ENCODE results near the gene TAS1R2.

The TAS1R2 gene

DNA sequence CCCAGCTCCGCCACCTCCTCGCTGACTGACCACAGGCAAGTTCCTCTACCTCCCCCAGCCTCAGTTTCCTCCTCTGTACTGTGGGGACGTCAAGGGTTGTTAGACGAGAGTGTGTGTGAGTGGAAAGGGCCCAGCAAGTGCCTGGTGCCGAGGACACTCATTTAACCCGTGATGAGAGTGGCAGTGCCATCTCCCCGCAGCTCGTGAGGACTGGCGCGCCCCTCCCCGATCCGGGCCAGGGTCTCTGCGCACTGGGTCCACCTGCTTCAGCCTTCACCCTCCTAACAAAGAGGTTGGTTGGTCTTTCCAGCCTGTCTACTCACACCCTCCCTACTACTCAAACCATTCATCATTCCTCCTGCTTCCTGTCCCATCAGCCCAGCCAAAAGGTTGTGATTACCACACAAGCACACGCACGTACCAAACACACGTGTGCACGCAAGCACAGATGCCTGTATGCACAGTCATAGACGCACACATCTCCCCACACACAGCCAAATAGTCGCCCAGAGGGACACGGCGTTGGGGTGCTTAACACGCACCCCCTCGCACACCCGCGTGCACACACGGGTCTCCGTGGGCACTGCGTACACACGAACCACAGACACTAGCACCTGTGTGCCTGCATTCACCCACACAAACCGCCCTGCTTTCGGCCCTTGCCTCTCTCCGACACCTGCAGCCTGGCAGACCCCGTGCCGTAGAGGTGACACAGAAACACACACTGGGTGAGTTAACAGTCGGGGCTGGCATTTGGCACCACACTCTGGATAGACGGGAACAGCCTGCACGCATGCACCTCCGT lies 39.3 kb downstream of the TAS1R2 start:
- DNase-seq (ENCODE audit: low read depth), result no peak

DNA sequence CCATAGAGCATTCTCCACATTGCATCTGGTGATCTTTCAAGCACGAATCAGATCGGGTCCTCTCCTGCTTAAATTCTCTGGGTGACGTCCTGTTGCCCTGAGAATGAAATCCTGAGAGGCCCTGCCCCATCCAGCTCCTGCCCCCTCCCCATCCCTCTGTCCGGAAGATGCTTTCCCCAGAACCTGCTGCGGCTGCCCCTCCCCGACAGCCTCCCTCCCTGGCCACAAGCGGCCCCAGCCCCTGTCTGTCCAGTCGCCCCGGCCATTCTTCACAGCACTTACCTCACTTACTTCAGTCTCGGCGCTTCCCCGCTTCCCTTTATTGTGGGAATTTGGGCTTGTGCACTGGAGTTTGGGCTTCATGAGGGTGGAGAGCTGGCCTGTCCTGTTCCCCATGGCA lies 40.3 kb downstream of the TAS1R2 start:
- DNase-seq (ENCODE audit: low read depth), result no peak

DNA sequence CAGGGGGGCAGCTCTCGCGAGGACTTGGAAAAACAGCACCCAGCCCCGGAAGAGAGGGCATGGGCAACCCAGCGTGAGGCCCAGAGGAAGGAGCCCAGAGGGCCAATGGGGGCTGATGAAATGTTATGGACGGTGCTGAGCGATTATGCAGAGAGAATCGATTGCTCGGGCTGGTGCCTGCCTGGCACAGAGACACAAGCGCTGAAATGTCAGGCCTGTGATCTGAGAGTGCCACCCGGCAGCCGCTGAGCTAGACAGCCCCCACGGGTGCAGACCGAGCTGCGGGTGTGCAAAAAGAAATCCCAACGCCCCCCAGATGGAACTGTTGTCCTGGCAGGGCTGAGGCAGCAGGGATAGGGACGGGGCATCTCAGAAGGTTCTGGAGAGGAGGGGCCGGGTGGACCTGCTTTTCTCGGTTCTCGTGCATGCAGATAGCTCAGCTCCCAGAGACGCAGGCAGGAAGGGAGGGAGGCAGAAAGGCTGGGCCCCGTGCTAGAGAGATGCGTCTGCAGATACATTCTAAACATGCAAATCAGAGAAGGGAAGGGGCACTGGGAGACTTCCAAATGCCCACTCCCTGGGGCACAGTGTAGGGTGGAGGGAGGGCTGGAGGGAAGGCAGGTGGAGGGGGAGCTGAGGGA lies 41.5 kb downstream of the TAS1R2 start:
- no peak for DNase-seq (ENCODE audit: low read depth)

DNA sequence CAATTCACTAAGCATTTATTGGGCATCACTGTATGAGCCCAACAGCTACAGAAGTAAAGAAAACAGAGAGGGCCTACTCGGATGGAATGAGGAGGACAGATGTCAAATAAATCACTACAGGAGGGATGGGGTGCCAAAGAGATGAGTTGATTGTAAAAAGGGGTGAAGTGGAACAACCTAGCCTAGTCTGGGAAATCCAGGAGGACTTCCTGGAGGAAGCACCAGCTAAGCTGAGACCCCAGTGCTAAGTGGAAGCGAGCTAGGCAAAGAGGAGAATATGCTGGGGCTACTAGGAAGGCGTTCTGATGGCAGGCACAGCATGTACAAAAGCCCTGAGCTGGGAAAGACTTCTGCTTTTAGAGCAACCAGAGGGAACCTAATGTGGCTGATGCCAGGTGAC lies 42.1 kb downstream of the TAS1R2 start:
- no peak for DNase-seq (ENCODE audit: low read depth)

DNA sequence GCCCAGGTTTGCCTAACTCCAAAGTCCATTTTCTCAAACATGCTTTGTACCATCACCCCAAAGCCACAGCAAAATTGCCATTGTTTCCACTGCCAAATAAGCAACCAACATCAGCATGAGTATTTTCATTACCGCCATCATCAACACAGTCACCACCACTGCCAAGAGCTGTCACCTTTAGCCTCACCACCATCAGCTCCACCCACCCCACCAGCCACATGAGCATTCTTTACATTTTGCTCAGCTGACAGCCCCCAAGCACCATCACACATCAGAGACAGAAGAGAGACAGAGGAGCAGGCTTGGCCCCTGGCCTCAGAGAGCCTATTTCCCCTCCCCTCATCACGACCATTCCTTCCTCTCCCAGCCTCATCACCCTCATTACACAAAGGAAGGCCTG lies 42.7 kb downstream of the TAS1R2 start:
- no peak for DNase-seq (ENCODE audit: low read depth)

DNA sequence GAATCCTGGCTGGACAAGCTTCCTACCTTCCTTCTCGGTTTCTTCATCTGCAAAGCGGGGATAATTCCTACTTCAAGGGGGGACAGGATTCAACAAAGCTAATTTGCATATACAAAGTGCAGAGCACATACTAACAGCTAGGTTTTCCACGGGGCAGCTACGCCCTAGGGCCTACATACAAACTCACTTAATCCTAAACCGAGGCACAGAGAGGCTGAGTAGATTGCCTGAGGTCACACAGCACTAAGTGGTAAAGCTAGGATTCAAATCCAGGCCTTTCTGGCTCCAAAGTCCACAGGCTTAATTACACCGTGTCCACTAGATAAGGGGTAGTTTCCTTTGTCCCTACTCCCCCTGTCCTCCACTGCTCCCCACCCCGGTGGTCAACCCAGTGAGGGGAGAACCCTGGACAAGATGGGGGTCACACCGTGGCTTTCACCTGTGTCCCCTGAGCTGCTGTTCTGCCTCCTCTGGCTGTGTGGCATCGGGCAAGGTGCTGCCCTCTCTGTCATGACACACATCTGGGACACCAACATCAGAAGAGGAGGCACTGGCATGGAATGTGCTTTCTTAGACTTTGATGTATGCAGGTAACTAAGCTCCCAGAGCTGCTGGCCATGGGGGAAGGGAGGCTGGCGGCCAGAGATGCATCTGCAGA lies 44.5 kb downstream of the TAS1R2 start:
- DNase-seq (ENCODE audit: low read depth), result no peak

DNA sequence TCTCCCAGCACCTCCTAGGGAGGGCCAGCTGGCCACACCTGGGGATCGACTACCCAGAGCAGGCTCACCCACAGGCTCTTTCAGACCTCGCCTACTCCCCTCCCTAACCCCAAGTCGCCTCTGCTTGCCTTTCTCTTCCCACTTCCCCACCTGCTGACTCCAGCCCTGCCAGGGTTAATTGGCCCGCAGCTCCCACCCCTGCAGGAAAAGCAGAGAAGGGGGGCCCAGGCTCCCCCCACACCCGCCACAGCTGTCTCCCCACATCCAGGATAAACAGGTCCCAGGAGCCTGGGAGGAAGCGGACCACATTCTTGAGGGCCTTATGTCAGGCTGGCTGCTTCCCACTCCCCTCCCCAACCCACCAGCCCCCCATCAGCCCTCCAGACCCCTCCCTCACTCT lies 45.0 kb downstream of the TAS1R2 start:
- no peak for DNase-seq (ENCODE audit: low read depth)

DNA sequence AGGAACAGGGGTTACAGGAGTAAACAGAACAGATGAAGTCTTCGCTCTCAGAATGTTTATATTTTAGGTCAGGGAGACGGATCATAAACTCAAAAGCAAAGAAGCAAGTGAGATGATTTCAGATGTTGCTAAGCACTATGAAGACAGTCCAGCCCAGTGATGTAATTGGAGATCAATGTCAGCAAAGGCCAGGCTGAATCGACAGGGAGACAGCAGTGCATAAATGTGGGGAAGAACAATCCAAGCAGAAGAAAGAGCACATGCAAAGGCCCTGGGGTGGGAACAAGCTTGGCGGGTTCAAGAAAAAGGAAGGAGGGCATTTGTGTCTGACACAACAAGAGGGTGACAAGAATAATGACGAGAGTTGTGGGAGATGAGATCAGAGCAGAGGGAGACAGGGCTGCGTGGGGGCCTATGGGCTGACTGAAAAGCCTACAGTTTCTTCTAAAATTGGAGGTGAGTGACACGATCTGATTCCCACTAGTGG lies 47.0 kb downstream of the TAS1R2 start:
- no peak for DNase-seq (ENCODE audit: low read depth)

DNA sequence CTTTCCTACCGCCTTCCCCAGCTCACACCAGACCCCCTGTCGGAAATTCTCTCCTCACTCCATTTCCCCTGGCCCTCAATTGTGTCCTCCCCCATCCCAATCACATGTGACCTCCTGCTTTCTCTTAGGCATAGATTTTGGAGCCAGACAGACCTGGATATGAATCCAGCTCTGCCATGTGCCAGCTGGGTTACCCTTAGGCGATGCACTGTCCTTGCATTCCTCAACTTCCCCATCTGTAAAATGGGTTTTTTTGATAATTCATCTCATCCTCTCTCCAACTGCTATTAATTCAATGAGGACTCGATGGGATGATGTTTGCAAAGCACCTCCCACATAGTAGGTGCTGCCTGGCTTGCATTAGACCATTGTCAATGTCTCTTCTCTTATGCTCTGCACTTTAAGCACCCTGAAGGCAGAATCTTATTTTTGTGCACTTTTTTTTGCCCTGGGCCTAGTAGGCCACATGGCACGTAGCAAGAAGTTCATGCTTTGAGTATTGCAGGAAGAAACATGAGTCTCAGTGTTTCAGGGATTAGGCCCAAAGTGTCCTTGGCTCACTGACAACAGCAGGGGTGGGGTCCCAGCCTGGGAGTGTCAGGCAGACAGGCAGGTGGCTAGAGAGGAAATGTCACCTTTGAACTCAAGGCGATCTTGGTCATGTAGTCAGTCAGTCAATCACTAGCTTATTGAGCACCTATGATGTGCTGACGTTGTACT lies 47.6 kb downstream of the TAS1R2 start:
- DNase-seq (ENCODE audit: low read depth), result no peak

DNA sequence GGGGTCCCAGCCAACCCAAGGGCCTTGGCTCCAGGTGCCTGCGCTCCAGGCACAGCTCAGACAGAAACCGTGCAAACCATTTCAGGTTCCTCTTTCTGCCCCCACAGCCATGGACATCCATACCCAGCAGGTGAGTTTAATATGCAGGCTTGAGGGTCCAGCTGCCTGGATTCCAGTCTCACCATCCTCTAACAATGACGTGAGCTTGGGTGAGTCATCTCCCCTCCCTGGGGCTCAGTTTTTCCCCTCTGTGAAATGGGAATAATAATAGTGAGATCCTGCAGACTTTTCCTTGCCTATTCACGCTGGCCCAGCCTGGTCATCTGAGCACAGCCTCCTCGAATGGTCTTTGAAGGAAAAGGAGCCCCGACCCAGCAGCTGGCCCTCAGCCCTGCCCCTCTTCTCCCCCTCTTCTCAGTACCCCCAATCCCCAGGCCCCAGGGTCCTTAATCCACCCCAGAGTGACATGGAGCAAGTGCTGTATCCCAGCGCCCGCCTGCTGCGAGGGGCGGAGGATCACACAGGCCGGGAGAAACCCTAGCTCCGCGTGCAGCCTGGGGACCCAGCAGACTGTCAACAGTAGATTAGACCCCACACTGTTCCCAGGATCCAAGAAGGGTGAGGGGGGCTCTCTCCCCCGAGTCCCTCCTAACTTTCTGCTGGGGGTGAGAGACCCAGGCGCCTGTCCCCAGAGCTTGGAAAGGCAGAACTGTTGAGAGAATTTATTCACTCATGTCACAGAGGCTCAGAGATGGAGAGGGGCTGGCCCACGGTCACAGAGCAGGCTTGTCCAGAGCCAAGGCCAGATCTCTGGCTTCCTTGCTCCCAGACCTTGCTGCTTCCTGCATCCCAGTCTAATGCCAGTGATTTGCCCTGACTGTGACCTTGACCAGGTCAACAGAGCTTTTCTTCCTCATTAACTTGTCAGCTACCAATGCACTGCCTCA lies 49.2 kb downstream of the TAS1R2 start:
- DNase-seq (ENCODE audit: low read depth), result no peak

DNA sequence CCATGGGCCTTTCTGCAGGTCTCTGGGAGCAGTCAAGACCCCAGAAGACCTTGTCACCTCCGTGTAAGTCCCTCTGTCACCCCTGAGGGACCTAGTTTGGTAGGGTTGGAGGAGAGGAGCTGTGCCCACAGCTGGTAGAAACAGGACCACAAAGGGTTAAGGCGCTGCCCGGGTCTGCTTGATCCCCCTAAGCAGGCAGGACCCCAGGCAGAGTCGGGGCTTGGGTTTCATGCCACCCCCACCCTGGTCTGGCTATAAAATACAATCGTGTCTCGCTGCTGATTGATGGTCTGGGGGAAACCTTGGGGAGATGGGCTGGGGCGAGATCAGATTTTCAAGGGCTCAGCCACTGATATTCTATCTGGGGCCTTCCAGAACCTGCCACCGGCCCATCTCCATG lies 50.9 kb downstream of the TAS1R2 start:
- no peak for DNase-seq (ENCODE audit: low read depth)

DNA sequence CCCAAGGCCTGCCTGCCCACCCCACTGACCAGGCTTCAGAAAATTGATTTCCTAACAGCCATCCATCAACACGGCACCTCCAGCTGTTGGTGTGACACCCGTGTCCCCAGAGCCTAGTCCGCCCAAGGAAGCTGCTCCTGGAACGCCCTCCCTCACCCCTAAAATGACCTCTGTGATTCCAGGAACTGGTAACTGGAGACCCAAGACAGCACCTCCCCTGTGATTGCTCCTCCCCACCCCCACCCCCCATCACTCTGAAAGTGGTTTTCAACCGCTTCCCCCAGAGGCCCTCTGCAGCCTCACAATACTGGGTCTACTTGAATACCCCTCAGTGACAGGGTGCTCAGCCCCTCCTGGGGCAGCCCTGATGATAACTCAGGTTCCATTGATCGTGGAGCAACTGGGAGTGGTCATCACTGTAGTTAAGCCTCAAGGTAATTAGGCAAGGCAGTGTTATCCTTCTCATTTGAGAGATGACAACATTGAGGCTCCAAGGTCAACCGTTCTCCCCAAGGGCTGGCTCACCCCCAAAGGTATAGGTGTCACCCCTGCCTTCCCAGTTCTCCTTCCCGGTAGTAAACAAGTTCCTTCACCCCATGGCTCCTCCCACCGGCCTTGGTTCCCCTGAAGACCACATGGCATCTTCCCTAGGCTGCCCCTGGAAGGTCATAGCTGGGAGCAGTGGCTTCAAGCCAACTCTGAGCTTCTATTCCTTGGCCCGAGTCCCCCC lies 52.0 kb downstream of the TAS1R2 start:
- no peak for DNase-seq (ENCODE audit: low read depth)

DNA sequence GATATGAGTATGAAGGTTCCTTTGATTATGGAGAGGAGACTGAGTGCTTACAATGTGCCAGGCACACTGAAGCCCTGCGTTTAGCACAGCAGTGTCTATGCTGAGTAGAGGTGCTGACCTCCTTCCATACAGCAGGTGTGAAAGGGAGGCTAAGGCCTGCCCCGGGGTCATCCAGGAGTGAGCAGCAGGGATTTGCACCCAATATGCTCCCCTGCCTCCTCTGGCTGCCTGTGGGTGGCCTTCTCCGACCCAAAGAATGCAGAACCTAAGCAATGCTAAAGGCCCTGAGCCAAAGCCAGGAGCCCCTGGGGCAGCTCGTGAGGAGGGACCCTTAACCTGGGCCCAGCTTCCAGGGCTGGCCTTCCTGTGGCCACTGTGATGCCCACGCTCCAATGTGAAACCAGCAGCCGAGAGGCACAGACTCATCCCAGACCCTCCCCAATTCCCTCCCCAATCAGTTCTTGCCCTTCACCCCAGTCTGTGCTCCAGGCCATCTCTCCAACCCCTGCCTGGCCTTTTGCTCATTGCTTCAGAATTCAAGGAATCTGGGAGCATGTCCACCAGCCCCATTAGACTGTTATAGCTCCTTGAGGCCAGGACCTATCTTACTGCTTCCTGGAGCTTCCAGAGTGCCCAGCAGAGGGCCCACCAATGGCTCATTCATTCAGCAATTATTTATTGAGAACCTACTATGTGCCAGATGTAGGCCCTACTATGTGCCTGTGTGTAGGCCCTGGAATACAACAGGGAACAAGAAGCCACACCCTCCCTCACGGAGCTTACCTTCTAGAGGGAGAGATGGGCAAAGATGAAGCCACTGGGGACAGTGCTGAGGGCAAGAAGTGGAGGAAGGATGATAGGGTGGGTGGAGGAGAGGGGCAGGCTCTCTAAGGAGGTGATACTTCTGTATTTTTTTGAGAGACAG lies 53.3 kb downstream of the TAS1R2 start:
- DNase-seq (ENCODE audit: low read depth), result peak; percentile 4

DNA sequence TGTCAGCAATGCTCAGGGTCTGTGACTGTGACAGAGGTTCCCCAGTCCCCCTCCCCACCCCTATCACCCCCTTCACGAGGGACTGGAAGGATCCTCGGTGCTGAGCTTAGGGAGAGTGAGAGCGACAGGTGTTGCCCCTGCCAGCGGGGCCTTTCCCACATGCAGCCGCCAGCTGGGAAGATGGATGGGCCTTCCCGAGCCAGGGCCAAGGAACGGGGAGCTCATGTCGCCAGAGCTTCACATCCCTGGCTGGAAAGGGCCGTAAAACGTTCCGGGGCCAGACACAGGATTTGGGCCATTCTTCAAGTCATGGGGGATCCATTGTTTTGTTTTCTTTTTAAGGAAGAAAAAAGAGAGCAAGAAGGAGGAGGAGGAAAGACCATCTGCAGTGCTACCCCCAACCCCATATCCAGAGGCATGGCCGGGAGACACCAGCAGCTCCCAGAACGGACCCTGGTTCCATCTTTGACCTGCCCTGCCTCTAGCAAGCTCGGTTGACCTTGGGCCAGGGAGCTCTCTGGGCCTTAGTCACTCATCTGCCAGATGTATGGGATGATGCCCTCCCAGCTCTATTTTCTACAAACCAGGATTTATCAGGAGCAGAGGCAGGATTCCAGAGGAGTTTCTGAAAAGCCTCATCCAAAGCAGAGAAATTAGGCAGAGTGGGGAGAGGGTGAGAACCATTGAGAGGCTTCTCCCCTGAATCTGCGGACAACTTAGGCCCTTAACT lies 54.1 kb downstream of the TAS1R2 start:
- no peak for DNase-seq (ENCODE audit: low read depth)

DNA sequence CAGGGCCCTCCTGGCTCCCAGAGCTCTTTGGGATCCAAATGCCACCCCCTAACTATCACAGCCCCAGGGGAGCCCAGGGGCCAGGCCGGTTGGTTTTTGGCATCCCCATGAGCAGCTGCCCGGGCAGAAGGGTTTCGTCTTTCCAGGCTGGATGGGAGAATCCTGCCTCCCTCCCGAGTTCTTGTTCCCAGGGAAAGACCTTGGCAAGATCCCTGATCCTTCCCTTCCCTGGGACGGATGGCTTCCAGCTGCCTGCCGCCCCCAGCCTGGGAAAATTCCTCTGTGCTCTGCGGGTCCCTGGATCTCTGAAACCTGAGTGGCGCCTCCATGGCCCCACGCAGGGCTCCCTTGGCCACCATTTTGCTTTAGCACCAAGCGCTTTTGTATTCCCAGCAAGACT lies 55.6 kb downstream of the TAS1R2 start:
- DNase-seq (ENCODE audit: low read depth), result no peak

DNA sequence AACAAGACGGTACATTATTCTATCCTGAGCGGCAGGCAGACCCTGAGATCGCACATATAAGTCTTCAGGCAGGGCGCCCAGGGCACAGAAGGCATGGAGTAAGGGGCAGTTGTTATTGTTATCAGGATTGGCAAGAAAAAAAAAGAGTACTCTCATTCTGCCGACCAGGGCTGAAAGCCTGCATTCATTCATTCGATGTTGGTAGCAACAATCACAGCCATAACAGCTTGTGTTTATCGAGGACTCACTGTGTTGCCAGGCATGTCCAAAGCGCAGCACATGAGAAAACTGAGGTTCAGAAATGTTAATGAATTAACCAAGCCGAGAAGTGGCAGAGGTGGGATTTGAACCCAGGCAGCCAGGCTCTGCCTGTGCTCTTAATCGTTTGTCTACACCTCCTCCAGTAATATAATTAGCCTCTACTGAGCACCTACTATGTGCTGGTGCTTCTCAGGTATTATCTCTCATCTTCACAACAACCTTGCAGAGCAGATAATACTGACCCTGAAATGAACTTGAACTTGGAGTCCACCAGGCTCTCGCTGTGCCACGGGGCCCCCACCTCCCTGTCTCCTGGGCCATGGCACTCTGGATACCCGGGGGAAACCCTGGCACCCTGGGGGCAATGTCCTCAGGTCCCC lies 56.2 kb downstream of the TAS1R2 start:
- DNase-seq (ENCODE audit: low read depth), result no peak

DNA sequence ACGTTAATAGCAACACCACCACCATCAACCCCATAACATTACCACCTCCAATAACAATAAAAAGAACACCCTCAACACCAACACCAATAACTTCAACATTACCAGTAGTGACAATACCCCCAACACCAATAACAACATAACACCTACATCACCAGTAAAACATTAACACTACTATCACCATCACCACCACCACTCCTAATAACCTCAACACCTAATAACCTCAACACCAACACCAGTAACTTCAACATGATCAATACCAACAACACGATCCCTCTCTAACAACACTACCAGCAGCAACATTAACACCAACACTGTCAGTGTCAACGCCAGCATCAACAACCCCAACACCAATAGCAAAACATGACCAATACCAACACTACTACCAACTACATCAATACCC lies 57.2 kb downstream of the TAS1R2 start:
- DNase-seq (ENCODE audit: low read depth), result no peak

DNA sequence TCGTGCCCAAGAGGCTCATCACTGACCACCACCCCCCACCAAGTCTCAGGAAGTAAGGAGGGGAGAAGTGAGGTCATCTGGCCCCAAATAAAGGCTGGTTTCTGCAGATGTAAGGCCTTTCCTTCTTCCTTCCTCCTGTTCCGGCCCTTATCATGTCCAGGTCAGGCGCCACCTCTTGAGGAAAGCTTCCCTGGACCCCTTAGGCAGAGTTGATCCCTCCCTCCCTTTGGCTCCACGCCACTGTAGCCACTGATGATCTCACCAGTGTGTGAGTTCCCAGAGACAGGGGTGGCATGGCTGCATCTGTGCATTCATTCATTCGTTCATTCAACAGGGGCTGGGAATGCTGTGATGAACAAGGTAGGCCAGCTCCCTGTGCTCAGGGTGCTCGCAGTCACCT lies 59.2 kb downstream of the TAS1R2 start:
- DNase-seq (ENCODE audit: low read depth), result no peak
